ENCODE results near the gene CRABP1.
A peak's percentile ranks its signal among the peaks of the same experiment; 100 is the strongest.

Gene CRABP1

GRCh38 chr15:78347586-78348543, 7.7 kb downstream of the CRABP1 start:
- DNase-seq = no peak

- no peak for DNase-seq
Observed at GRCh38 chr15:78350058-78350457, 9.9 kb downstream of the CRABP1 start.

- no peak for DNase-seq
Observed at GRCh38 chr15:78351539-78351938, 11.4 kb downstream of the CRABP1 start.

- DNase-seq = peak in 1 of 2 experiments; percentile 24
Observed at GRCh38 chr15:78353093-78353492, 12.9 kb downstream of the CRABP1 start.

- no peak for DNase-seq
Observed at GRCh38 chr15:78355177-78355576, 15.0 kb downstream of the CRABP1 start.

- no peak for DNase-seq
Observed at GRCh38 chr15:78358102-78358870, 18.1 kb downstream of the CRABP1 start.

- no peak for DNase-seq
Observed at GRCh38 chr15:78359041-78359808, 19.1 kb downstream of the CRABP1 start.

GRCh38 chr15:78360367-78360801, 20.2 kb downstream of the CRABP1 start:
- peak in 1 of 2 experiments; percentile 4 for DNase-seq

- no peak for DNase-seq
Observed at GRCh38 chr15:78360958-78361718, 21.0 kb downstream of the CRABP1 start.

- no peak for DNase-seq
Observed at GRCh38 chr15:78361771-78362506, 21.8 kb downstream of the CRABP1 start.

GRCh38 chr15:78362716-78363380, 22.7 kb downstream of the CRABP1 start:
- DNase-seq = no peak

GRCh38 chr15:78363381-78363734, 23.2 kb downstream of the CRABP1 start:
- DNase-seq = no peak

- no peak for DNase-seq
Observed at GRCh38 chr15:78364233-78364632, 24.1 kb downstream of the CRABP1 start.

- no peak for DNase-seq
Observed at GRCh38 chr15:78365917-78366316, 25.8 kb downstream of the CRABP1 start.

GRCh38 chr15:78366342-78366741, 26.2 kb downstream of the CRABP1 start:
- no peak for DNase-seq

GRCh38 chr15:78368651-78369050, 28.5 kb downstream of the CRABP1 start:
- DNase-seq = peak in 1 of 2 experiments; percentile 55

- DNase-seq = no peak
Observed at GRCh38 chr15:78369161-78369560, 29.0 kb downstream of the CRABP1 start.

- DNase-seq = no peak
Observed at GRCh38 chr15:78370013-78370412, 29.9 kb downstream of the CRABP1 start.

- no peak for DNase-seq
Observed at GRCh38 chr15:78372880-78373279, 32.7 kb downstream of the CRABP1 start.

- DNase-seq = no peak
Observed at GRCh38 chr15:78374436-78375393, 34.6 kb downstream of the CRABP1 start.
